Prostate gland (tissue), 2 donors: Measurements from ENCODE around the gene ARL4A. TPM values are rescaled to one million over a fixed set of nuclear protein-coding genes. Genes with fewer than 3 reads are reported as not detected.

Source experiments
- DNase-seq: peaks from one replicate; pipeline ENCODE4 v3.0.0-alpha.2; 2019; ENCODE audit warnings: low spot score
- H3K27ac ChIP-seq, 2 donors: fragments of 200-600 bp; sonication (generic); 2 replicates each; pipeline ENCODE4 v1.5.1; 2017 to 2019
- H3K27me3 ChIP-seq: fragments of 200-600 bp; sonication (generic); replicated peaks from 2 replicates; pipeline ENCODE4 v1.5.1; 2019; ENCODE audit not compliant: insufficient read depth
- H3K36me3 ChIP-seq, 2 donors: fragments of 200-600 bp; sonication (generic); 1 replicate in 1 of 2; 2 replicates in 1 of 2; pipeline versions ENCODE4 v1.5.1 to v1.8.1; 2017 to 2019
- H3K4me1 ChIP-seq: fragments of 200-600 bp; sonication (generic); replicated peaks from 2 replicates; pipeline ENCODE4 v1.5.1; 2019
- H3K4me3 ChIP-seq, 2 donors: fragments of 200-600 bp; sonication (generic); 2 replicates each; pipeline ENCODE4 v1.5.1; 2017 to 2019
- H3K9me3 ChIP-seq: fragments of 200-600 bp; sonication (generic); 2 replicates; pipeline ENCODE4 v1.5.1; 2017
- POLR2A ChIP-seq: fragments of 450-650 bp; IDR thresholded peaks from one replicate; pipeline ENCODE4 v1.6.1; 2016; ENCODE audit warnings: antibody characterized with exemption, mild to moderate bottlenecking
- POLR2AphosphoS5 ChIP-seq: sonication (generic); formaldehyde crosslinking; IDR thresholded peaks from one replicate; pipeline ENCODE4 v1.6.1; 2017; ENCODE audit warnings: antibody characterized with exemption
- WGBS: methylation state at CpG from one replicate; pipeline ENCODE4 v1.1.5; 2018; 5-methylcytosine and 5-hydroxymethylcytosine counted together
- intact Hi-C: fragments of 100-400 bp; cut with DNase I; formaldehyde crosslinking; loops from one replicate; pipeline ENCODE4 v1.14.2; 2022
- total RNA-seq, 2 donors: library from RNA; depleted of rRNA; stranded (reverse); fragments of >200 nt; gene quantifications; one replicate each; pipeline ENCODE4 v1.1.0, GENCODE V29; 2016
- TF ChIP-seq, protein P1 (sequence below), 4 experiments: fragments of 200-600 bp in 2 of 4; fragments of 450-650 bp in 2 of 4; sonication (generic) in 2 of 4; IDR thresholded peaks; 1 replicate in 3 of 4; 2 replicates in 1 of 4; pipeline ENCODE4 v1.5.1; 2016 to 2019; ENCODE audit warnings: antibody characterized with exemption in 4 of 4, mild to moderate bottlenecking in 2 of 4, moderate library complexity in 2 of 4

The ARL4A gene
- total RNA-seq, 2 donors from 2014 or later: 34.3 to 37.3 TPM

GRCh38 chr7:12731214-12731656, 43.8 kb downstream of the ARL4A start:
- TF ChIP-seq POLR2A (no peak), POLR2AphosphoS5 (no peak)
- TF ChIP-seq, protein P1, sequence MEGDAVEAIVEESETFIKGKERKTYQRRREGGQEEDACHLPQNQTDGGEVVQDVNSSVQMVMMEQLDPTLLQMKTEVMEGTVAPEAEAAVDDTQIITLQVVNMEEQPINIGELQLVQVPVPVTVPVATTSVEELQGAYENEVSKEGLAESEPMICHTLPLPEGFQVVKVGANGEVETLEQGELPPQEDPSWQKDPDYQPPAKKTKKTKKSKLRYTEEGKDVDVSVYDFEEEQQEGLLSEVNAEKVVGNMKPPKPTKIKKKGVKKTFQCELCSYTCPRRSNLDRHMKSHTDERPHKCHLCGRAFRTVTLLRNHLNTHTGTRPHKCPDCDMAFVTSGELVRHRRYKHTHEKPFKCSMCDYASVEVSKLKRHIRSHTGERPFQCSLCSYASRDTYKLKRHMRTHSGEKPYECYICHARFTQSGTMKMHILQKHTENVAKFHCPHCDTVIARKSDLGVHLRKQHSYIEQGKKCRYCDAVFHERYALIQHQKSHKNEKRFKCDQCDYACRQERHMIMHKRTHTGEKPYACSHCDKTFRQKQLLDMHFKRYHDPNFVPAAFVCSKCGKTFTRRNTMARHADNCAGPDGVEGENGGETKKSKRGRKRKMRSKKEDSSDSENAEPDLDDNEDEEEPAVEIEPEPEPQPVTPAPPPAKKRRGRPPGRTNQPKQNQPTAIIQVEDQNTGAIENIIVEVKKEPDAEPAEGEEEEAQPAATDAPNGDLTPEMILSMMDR (IDR thresholded peaks at IDR 0.05): no peak
- WGBS: 97% methylated on average over 1 of the region's 1 CpG

DNA sequence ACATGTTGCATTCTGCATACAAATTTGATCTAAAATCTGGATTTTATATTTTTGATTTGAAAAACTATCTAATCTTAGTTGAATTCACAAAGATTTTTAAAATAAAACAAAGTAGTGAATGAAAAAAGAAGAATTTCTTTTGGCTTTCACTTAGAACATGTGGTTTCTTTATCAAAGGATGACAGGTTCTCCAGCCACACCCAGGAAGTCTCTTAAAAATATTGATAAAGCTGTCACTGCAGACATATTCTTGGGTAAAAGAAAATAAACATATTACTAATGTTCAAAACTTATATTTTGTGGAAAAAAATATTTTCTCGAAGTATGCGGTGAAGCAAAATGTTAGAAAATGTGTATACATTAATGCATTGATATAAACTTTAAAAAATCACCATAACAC, 44.3 kb downstream of the ARL4A start:
- 93% methylated on average over 2 of the region's 2 CpGs for WGBS
- H3K36me3 ChIP-seq: no peaks in the 10 kb centered on the region
- H3K27me3 ChIP-seq: no peaks in the 10 kb centered on the region
- intact Hi-C loops: no loop called here
- no peaks in the 10 kb centered on the region for H3K9me3 ChIP-seq
- no peak overlapping the region for H3K27ac ChIP-seq
- no peak overlapping the region for H3K4me3 ChIP-seq
- TF ChIP-seq, protein P1 (IDR thresholded peaks at IDR 0.05): no peak
- no peak for TF ChIP-seq POLR2AphosphoS5
- no peak for TF ChIP-seq POLR2A
- no peaks in the 10 kb centered on the region for H3K4me1 ChIP-seq
- DNase-seq: no peak

More at GRCh38 chr7:12731214-12731656, 43.8 kb downstream of the ARL4A start:
- H3K9me3 ChIP-seq: no peaks in the 10 kb centered on the region
- H3K4me3 ChIP-seq: no peak overlapping the region
- no peaks in the 10 kb centered on the region for H3K36me3 ChIP-seq
- H3K4me1 ChIP-seq: no peaks in the 10 kb centered on the region
- intact Hi-C loops: no loop called here
- no peak overlapping the region for H3K27ac ChIP-seq
- no peaks in the 10 kb centered on the region for H3K27me3 ChIP-seq
- no peak for DNase-seq

DNA sequence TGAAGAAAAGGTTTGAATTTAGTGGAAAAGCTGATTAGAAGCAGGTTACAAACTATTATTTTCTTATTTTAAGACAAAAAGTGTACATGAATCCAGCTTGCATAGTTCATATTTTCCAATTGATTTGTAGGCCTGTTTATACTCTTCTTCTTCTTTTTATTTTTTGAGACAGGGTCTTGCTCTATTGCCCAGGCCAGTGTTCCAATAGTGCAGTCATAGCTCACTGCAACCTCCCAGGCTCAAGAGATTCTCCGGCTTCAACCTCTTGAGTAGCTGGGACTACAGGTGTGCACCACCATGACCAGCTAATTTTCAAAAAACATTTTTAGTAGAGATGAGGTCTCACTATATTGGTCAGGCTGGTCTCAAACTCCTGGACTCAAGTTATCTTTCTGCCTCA, 45.0 kb downstream of the ARL4A start:
- 100% methylated on average over 1 of the region's 1 CpG for WGBS
- Histone ChIP-seq H3K9me3 (no peaks in the 10 kb centered on the region), H3K36me3 (no peaks in the 10 kb centered on the region), H3K4me1 (no peaks in the 10 kb centered on the region), H3K4me3 (no peak overlapping the region), H3K27ac (no peak overlapping the region), H3K27me3 (no peaks in the 10 kb centered on the region)
- no peak for DNase-seq
- TF ChIP-seq, protein P1 (IDR thresholded peaks at IDR 0.05): no peak
- TF ChIP-seq POLR2AphosphoS5 (no peak), POLR2A (no peak)
- intact Hi-C loops: no loop called here

DNA sequence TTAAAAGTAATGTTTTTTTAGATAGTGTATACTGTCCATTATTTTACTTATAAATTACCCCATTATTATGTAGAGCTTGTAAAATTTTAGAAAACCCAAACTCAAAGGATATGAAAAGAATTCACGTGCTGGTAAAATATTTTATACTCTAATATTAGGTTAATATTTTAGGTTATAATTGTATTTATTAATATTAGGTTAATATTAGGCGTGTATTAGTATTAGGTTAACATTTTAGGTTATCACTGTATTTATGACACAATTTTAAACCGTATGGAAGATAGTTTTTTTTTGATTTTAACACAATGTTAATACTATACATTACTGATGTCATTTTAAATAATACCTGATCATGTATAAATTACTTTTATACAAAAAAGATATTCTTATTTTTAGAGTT, 48.5 kb downstream of the ARL4A start:
- Histone ChIP-seq H3K36me3 (no peaks in the 10 kb centered on the region), H3K27me3 (no peaks in the 10 kb centered on the region), H3K4me3 (no peak overlapping the region), H3K4me1 (no peaks in the 10 kb centered on the region), H3K9me3 (no peaks in the 10 kb centered on the region), H3K27ac (no peak overlapping the region)
- TF ChIP-seq, protein P1 (IDR thresholded peaks at IDR 0.05): no peak
- TF ChIP-seq POLR2AphosphoS5 (no peak), POLR2A (no peak)
- no peak for DNase-seq
- 75% methylated on average over 3 of the region's 3 CpGs for WGBS
- intact Hi-C loops: no loop called here

GRCh38 chr7:12737373-12737772, 49.9 kb downstream of the ARL4A start:
- H3K27me3 ChIP-seq: no peaks in the 10 kb centered on the region
- DNase-seq: no peak
- H3K4me3 ChIP-seq: no peak overlapping the region
- 42% methylated on average over 1 of the region's 1 CpG for WGBS
- no peaks in the 10 kb centered on the region for H3K9me3 ChIP-seq
- no peaks in the 10 kb centered on the region for H3K36me3 ChIP-seq
- H3K4me1 ChIP-seq: no peaks in the 10 kb centered on the region
- H3K27ac ChIP-seq: no peak overlapping the region
- intact Hi-C loops: no loop called here
- TF ChIP-seq, protein P1 (IDR thresholded peaks at IDR 0.05): no peak
- TF ChIP-seq POLR2A (no peak), POLR2AphosphoS5 (no peak)
